Right kidney (tissue), 9 donors: Measurements from ENCODE around the gene MYPOP.

ENCODE experiments used
- DNase-seq: peaks from one replicate; pipeline ENCODE4 v3.0.0-alpha.2; 2016
- long read RNA-seq, 8 donors: transcript quantifications; one replicate each; lab custom pipeline, GENCODE V29; 2026

The MYPOP gene, protein sequence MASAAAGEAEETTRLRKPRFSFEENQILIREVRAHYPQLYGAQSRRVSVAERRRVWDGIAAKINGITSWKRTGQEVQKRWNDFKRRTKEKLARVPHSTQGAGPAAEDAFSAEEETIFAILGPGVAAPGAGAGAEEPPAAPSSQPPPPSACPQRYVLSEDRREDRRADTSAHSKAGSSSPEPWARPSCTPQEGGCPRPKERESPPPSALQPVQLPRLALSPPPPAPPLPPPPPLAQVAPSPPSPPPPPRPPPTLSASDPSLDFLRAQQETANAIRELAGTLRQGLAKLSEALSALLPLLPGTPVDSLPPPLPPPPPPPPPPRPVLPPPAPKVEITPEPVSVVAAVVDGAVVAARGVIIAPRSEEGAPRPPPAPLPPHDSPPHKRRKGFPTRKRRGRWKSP
- long read RNA-seq, donor 1, partial matches to known transcripts = 0 of 3 reads
- long read RNA-seq, donor 1, other reads (novel, unspliced or antisense) = 0 of 3 reads
- long read RNA-seq, donor 2, partial matches to known transcripts = 0 of 2 reads
- long read RNA-seq, donor 2, other reads (novel, unspliced or antisense) = 0 of 2 reads
- long read RNA-seq, donor 3, partial matches to known transcripts = 0 of 1 reads
- long read RNA-seq, donor 3, other reads (novel, unspliced or antisense) = 0 of 1 reads
- long read RNA-seq, donor 4, partial matches to known transcripts = 5 of 9 reads
- long read RNA-seq, donor 4, other reads (novel, unspliced or antisense) = 0 of 9 reads
- long read RNA-seq, donor 5, partial matches to known transcripts = 0 of 4 reads
- long read RNA-seq, donor 5, other reads (novel, unspliced or antisense) = 0 of 4 reads
- long read RNA-seq, donor 6, partial matches to known transcripts = 0 of 2 reads
- long read RNA-seq, donor 6, other reads (novel, unspliced or antisense) = 0 of 2 reads
- long read RNA-seq, donor 7, transcript MYPOP-201 (3 exons, 1,890 nt) = major isoform, 7 of 12 reads
- long read RNA-seq, donor 7, partial matches to known transcripts = 5 of 12 reads
- long read RNA-seq, donor 7, other reads (novel, unspliced or antisense) = 0 of 12 reads
- long read RNA-seq, donor 8 = 0 reads

GRCh38 chr19:45901912-45902650 lies at the start of gene MYPOP:
TSS of gene MYPOP (minus strand) at chr19:45902613. CDS start at chr19:45901773, 840 bp downstream.
- DNase-seq = no peak

DNA sequence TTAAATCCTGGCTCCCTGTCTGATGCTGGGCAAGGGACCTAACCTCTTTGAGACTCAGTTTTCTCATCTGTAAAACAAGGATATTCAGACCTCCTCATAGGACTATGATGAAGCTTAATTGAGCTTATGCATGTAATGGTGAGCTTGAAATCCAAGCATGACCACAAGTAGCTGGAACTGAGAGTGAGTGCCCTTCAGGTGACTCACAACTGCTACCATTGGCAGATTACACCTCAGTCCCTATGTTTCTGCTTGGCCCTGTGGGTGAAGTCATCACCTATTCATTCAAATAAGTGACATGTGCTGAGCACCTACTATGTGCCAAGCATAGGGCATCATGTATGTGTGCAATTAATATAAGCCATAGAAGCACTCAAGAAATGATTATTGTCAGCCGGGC lies 45.5 kb upstream of the MYPOP start:
- no peak for DNase-seq

DNA sequence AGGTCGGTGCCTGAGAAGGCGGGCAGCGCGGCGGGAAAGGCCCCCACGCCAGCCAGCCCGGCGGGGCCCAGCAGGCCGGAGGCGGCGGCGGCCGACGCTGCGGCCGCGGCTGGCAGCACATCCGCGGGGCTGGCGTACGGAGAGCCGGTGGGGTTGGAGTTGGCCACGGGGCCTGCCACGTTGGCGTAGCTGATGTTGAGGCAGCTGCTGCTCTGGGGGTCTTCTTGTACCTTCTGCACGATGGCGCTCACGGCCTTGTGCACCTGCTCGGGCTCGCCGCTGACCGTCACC lies 38.0 kb upstream of the MYPOP start:
- DNase-seq = peak; percentile 16

GRCh38 chr19:45939792-45940514 lies 37.5 kb upstream of the MYPOP start:
- peak; percentile 37 for DNase-seq

GRCh38 chr19:45938733-45939319 lies 36.4 kb upstream of the MYPOP start:
- DNase-seq = no peak

DNA sequence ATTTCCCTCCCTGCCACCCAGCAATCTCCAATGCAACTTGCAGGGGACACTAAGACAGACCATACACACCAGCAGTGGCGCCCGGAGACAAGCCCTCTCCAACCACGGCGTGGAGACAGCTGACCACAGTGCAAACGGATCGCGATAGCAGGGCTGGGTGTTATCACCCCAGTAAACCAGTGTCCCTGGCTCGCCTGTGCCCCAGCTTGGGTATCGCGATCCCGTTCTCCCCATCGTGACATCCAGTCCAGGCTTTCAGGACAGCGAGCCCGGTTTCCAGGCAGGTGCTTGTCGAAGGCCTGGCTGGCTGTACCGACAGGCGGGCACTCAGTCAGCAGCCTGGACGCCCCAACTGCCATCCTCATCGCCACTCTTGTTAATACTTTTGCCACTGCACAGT lies 32.9 kb upstream of the MYPOP start:
- no peak for DNase-seq

DNA sequence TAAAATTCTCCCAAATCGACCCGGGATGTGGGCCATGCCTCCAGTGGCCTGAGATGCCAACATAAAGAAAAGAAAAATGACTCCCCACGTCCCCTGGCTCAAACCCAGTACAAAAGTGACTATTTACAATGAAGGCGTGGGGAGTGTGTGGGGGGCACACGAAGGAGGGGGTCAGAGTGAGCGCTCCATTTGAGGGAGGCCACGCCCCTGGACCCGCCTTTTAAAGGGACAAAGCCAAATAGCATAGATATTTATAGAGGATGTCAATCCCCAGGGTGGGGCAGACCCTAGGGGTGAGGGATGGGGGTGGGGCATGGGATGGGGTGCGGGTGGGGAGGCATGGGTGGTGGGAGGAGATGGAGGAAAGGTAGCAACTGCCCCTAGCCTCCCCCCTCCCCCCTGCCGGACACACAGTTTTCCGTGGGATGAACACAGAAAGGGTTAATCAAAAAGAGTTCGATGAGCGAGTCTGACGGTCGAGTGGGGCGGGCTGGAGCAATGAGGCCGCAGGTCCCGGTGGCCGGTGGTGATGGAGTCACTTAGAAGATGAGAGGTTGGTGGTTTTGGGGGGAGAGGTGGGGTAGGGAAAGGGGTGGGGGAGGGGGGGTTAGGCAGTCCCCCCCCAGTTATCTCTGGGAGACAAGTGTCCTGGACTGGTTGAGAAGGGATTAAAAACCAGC lies 32.3 kb upstream of the MYPOP start:
- DNase-seq = no peak

DNA sequence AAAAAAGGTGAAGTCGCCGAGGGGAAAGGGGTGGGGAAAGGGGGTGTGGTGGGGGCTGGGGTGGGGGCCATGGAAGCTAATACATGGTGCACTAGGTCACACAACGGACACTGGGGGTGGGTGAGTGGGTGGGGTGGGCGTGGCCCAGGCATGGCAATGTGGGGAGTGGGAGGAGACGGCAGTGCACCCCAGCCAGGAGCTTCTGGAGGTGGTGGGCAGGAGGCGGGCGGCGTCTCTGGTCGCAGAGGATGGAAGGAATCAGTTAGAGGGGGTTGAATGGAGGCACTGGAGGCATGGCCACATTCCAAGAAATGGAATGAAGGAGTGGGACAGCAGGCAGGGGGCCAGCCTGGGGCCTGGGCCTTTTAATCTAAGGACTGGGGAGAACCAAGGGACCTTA lies 31.3 kb upstream of the MYPOP start:
- DNase-seq = no peak

DNA sequence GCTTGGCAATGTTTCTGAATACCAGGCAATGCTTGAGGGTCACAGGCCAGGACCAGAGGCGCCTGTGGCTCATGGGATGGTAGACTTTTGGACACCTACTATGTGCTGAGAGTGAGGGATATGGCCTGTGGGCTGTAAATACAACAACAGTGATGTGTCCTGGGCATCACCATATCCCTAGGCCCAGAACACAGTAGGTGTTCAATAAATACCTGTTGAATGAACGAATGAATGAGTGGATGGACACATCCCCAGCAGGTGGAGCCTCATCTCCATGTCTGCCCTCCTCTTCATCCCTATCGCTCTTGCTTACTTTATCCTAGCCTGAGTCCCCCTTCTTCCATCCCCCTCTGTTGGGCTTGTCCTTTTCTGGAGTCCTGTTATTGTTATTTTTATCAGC lies 28.6 kb upstream of the MYPOP start:
- no peak for DNase-seq

DNA sequence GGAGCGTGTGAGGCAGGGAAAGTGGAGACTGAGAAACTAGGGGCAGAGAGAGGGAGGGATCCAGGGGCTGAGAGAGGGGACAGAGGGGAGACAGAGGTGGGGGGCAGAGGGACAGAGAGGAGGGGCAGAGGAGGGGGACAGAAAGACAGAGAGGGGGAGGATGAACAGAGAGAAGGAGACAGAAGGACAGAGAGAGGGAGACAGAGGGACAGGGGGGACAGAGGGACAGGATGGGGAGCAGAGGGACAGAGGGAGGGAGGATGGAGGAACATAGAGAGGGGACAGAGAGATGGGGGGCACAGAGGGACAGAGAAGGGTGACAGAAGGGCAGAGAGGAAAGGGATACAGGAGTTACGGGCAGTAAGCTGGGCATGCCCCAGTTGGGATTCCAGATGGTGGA lies 26.8 kb upstream of the MYPOP start:
- DNase-seq = no peak

DNA sequence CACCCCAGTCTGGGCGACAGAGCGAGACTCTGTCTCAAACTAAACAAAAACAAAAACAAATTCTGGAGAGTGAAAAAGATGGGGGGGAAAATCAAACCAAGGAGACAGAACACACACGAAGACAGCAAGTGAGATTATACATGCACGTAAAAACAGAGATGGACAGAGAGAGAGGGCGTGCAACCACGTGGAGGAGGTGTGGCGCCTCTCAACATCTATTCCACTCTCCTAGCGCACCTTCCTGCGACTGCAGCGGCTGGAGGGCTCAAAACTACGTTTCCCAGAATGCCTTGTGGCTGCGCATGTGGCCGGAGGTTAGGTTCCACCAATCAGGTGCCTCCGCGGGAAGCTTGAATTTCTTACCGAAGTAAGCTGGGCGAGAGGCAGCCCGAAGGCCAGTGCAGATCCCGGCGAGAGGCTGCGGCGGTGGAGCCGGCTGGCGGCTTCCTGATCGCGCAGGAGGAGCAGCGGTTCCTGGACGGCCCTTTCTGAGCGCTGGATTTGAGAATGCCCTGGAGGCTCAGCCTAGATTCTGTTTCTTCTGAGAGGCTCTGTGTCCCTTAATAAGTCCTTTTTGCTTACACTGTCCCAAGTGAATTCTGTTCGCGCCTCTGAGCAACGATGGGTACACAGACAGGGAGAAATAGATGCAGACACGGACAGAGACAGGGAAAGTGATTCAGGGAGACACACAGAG lies 25.3 kb upstream of the MYPOP start:
- DNase-seq = peak; percentile 69

DNA sequence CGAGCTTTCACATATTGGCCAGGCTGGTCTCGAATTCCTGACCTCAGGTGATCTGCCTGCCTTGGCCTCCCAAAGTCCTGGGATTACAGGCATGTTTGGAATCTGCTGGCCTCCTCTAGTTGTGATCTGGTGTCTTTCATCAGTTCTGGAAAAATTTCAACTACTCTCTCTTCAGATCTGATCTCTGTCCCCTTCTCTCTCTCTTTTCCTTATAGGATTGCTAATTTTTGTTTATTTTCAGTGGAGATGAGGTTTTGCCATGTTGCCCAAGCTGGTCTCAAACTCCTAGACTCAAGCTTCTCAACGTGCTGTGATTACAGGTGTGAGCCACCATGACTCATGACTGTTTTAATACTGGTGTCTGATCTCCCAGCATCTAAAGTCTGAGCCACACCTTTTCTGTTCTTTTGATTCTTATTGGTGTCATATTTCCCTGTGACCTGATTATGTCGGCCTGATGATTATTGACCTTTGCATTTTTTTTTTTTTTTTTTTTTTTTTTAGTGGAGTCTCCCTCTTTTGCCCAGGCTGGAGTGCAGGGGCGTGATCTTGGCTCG lies 22.6 kb upstream of the MYPOP start:
- DNase-seq = no peak

DNA sequence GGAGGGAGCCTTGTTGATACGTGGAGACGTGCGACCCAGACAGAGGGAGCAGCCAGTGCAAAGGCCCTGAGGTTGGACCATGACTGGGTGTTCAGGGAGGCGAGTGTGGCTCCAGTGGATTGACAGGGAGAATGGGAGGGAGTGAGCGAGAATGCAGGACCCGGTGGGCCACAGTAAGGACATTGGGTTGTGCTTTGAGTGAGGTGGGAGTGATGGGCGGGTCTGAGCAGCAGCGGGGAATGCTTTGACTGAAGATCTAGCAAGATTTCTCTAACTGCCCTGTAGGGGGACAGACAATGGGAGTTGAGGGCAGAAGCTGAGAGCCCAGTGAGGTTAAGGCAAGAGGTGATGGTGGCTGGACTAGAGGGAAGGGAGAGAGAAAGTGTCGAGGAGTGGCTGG lies 19.9 kb upstream of the MYPOP start:
- DNase-seq = no peak

DNA sequence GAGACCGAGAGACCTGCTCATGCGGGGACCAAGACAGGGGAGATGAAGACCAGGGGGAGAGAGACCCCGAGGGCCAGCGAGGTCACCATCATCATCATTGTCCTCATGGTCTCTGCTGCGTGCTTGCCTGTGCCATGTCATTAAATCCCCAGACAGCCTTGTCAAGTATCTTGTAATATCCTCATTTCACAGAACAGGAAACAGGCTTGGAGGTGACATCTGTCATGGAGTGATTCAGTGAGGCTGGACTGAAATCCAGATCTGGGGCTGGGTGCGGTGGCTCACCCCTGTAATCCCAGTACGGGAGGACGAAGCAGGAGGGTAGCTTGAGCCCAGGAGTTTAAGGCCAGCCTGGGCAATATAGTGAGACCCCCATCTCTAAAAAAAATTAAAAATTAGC lies 18.0 kb upstream of the MYPOP start:
- DNase-seq = no peak

DNA sequence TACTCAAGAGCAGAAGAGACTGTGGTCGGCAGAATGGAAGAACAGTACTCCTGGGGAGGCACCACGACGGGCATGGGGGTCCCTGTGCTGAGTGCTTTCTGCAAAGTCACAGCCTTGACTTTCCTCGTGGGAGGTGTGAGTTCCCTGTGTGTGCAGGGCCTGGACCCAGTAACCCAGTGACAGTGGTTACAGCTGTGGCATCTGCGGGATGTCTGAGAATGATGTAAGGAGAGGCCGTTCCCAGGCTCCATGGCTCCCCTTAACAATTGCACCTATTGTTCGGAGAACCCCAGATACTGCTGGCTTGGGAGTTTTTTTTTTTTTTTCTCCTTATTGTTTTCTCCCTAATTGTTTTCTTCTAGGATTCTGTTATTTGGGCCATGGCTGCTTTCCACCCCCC lies 17.3 kb upstream of the MYPOP start:
- no peak for DNase-seq

DNA sequence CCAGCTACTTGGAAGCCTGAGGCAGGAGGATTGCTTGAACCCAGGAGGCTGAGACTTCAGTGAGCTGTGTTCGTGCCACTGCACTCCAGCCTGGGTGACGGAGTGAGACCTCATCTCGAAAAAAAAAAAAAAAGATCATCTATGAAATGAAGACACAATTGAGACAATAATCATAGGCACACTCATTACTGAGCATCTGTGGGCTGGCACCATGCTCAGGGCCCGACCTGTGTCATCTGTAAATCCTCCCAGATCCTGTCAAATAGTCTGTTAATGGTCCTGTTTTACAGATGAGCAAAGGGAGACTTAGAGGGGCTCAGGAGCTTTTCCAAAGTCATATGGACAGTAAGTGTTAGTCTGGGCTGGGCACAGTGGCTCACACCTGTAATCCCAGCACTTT lies 16.3 kb upstream of the MYPOP start:
- DNase-seq = no peak

GRCh38 chr19:45917421-45918091 lies 15.1 kb upstream of the MYPOP start:
- no peak for DNase-seq

DNA sequence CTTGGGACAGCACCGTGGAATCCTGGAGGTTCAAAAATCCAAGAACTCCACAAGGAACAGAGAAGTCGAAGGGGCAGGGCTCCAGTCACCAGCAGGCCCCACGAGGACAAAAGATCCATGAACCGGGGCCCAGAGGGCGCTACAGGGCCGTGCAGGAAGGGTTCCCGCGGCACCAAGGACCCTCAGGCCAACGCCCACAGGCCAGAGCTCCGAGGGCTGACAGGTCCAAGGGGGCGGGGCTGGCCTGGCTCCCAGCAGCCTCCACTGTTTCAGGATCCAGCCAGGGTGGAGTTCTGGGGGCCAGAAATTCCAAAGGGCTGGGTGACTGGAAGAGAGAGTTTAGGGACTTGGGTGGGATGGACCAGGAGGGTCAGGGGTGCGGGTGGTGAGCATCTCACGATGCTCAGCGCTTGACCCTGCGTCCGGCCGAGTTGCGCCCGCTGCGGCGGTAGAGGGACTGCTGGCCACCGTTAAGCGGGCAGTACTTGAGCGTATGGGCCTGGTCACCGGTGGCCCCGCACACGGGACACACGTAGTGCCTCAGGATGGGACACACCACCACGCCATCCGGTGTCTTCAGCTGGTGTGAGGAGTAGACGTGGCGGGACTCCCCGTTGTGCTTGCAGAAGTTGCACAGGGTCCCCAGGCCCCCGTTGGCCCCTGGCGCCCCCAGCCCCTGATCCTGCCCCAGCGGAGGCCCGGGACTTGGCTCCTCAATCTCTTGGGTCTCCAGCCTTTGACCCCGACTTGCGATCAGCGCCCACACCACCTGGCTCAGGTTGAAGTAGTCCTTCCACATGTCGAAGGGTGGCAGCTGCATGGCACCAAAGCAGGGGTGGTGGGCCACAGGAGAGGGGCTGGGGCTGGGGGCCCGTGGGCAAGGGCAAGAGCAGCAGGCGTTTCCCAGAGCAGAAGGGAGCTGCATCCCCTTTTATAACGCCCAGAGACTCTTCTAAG lies 11.7 kb upstream of the MYPOP start, which contains the start of gene NANOS2:
NANOS2 (minus strand) TSS at position 905 of the 957 bp plus-strand sequence; CDS start at position 820, 85 bp downstream.
- no peak for DNase-seq
